Activated T-cell treated with anti-CD3 and anti-CD28 coated beads for 1 hour (primary cell): ENCODE data around the gene ZNF674.
"Not testable (repeated sequence)": the region's sequence is repeated elsewhere in the genome, so short reads cannot be mapped to it uniquely, and the experiment has no call there.

ENCODE experiments used
- DNase-seq: peaks from one replicate; pipeline ENCODE4 v3.0.0-alpha.2; 2020; ENCODE audit warnings: low read depth

Gene ZNF674

DNA sequence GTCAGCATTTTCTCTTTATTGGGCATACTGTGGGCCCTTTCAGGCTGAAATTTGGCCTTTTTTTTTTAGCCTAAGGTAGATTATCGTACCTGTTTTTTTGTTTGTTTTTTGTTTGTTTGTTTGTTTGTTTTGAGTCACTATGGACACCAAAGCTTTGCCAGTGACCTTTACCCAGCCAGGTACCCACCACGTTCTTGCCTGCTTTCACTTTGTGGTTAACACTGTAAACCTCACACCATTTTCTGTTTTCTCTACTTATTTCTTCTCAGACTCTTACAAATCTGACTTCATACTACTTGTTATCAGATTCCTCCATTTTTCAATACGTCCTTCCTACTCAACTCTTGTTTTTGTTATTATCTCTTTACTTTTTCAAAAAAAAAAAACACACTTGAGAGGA, 81.5 kb downstream of the ZNF674 start:
- no peak for DNase-seq

DNA sequence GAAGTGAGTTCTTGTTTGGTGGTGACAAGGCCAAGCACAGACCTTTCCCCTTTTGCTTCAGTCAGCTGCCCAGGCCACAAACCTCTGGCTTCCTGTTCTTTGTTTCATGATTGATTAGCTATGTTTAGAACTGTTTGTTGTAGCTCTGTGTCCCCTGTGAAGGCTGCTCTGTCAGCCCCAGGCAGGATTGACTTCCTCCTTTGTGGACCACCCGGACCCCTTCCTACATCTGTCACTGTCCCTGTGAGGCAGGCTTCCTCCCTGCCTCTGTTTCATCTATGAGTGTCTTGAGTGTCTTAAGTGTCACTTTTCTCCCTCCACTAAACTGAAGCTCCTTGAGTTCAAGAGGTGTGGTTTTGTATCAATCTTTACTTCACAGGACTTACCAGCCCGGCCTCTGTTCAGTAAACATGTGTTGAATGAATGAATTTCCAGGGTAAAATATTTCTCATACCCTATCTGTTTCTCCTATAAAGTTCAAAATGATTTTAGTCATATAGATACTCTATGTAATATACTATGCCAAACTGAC, 83.5 kb downstream of the ZNF674 start:
- DNase-seq: no peak

DNA sequence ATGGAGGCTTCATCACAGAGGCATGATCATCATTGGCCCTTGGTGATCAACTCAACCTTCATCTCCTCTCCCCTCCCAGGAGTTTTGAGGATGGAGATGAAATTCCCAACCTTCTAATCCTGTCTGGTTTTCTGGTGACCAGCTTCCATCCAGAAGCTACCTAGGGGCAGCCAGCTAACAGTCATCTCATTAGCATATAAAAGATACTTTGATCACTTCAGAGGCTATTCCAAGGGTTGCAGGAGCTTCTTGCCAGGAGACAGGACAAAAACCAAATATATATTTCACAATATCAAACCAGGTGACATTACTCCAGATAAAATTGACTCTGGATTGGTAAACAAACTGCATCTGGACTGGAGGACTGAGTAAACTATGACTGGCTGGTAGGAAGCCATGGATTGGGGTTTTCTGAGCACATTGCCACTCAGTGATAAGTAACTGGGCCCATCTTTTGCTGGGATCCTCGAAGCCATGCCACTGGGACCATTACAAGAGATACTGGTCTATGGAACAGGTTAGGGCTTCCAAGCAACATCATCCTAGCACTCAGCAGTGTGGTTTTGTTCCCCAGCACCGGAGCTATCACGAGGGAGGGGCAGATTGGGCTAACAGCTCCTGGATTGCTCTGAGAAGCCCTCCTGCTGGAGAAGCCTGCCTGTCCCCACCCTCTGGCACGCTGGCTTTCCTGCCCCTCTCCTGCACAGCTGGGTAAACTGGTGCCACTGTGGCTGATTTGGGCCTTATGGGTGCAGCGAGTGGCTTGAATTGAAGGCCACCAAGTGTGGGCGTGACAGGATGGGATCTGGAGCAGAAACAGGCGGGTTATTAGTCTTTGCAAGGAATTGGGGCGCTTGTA, 84.2 kb downstream of the ZNF674 start:
- DNase-seq: not testable (repeated sequence)

DNA sequence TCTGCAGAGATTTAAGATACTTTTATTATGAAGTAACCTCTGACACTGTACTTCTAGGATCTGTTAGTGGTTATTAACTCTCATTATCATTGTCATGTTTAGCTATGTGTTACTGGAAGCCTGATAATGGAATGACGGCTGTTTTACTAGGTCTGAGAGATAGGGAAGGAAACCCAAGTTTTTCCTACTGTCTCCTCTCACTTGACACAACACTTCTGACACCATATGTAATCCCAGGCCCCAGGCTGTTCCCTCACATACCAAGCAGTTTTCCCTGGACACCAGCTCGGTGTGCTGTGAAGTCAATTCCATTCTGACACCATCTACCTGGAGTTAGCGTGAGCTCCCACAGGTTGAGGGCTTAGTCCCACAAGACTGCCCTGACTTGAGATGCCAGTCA, 85.6 kb downstream of the ZNF674 start:
- DNase-seq: no peak

DNA sequence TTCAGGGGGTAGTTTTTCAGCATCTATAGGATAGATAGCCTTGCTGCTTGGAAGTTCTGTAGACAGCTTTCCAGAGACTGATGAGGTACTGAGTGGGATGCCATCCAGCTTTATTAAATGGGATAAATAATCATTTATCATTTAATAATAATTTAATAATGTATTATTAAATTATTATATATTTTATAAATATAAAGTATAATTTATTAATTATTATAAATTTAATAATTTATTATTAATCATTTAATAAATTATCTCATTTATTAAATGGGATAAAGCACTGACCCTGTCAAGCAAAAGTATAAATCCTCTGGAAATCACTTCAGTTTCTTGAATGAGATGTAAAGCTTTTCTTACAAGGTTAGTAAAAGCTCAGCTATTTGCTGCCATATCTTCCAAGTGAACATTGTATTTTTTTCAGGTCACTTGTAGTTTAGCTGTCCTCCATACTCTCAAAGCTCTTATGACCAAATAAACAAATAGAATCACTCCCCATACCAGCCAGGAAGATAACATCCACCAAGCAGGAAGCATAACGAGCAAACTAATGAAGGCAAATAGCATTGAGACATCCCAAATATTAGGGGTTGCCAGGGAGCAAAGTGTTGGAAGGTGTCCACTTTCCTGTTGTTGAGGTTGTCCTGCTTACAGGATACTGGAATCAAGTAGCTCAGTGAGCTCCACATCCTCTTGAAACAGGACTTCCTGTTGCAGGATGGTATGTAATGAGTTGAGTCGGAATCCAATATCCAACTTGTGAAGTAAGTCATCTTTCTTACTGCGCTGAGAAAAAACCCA, 88.9 kb downstream of the ZNF674 start:
- DNase-seq: no peak
